Right lobe of liver (tissue), 6 donors: ENCODE results near the gene DCAF15. TPM values are rescaled to one million over a fixed set of nuclear protein-coding genes. Genes with fewer than 3 reads are reported as not detected.

Experiments
- ATAC-seq, 4 donors: fragments of 200-7000 bp; cut with Tn5 transposase; one replicate each; pipeline ENCODE4 v1.9.1; 2020; ENCODE audit warnings: mild to moderate bottlenecking in 4 of 4, moderate library complexity in 4 of 4
- DNase-seq, 3 donors: peaks; one replicate each; pipeline ENCODE4 v3.0.0-alpha.2; 2020
- H3K27ac ChIP-seq, 3 donors: fragments of 200-600 bp; one replicate each; pipeline ENCODE4 v1.8.0; 2022
- H3K27me3 ChIP-seq, 2 donors: fragments of 200-600 bp; one replicate each; pipeline ENCODE4 v1.8.0; 2022
- H3K36me3 ChIP-seq, 4 donors: fragments of 200-600 bp; sonication (generic) in 1 of 4; one replicate each; pipeline versions ENCODE4 v1.5.1 to v1.8.0; 2017 to 2022; ENCODE audit warnings: control low read depth in 1 of 4
- H3K4me1 ChIP-seq, 4 donors: fragments of 200-600 bp; sonication (generic) in 1 of 4; one replicate each; pipeline versions ENCODE4 v1.5.1 to v1.8.0; 2017 to 2022; ENCODE audit warnings: control low read depth in 1 of 4
- H3K4me3 ChIP-seq, 3 donors: fragments of 200-600 bp; one replicate each; pipeline ENCODE4 v1.8.0; 2022
- H3K9me3 ChIP-seq, 4 donors: fragments of 200-600 bp; sonication (generic) in 1 of 4; one replicate each; pipeline versions ENCODE4 v1.5.1 to v1.8.0; 2017 to 2022; ENCODE audit warnings: control low read depth in 1 of 4
- CTCF ChIP-seq, 4 donors: fragments of 200-600 bp in 3 of 4; fragments of 450-650 bp in 1 of 4; IDR thresholded peaks; one replicate each; pipeline versions ENCODE4 v1.5.1 to v1.8.0; 2016 to 2022; ENCODE audit warnings: antibody characterized with exemption in 4 of 4, mild to moderate bottlenecking in 2 of 4
- POLR2A ChIP-seq: fragments of 450-650 bp; IDR thresholded peaks from one replicate; pipeline ENCODE4 v1.6.1; 2017; ENCODE audit warnings: antibody characterized with exemption, mild to moderate bottlenecking
- WGBS: methylation state at CpG from one replicate; pipeline ENCODE4 v1.1.6; 2018; ENCODE audit warnings: low coverage, low lambda C conversion rate; ENCODE audit not compliant: insufficient coverage; ENCODE audit errors: missing lambda C conversion rate; 5-methylcytosine and 5-hydroxymethylcytosine counted together
- intact Hi-C, 2 donors: fragments of 100-400 bp; cut with DNase I; formaldehyde crosslinking; loops; one replicate each; pipeline versions ENCODE4 v1.11.2 to v1.14.1; 2022
- total RNA-seq, 6 experiments: library from RNA; depleted of rRNA in 2 of 6; stranded (reverse); fragments of >200 nt in 2 of 6; fragmentation: NEBNext Ultra II Directional in 3 of 6; extraction: Animal tissue kit (Norgen Biotek cat#: 25700) in 3 of 6; gene quantifications; one replicate each; pipeline versions ENCODE4 v1.1.0 to v1.2.4, GENCODE V29; 2016 to 2023
- donor health status: DM: no; HTN: yes; CAD: no.
- donor health status: DM: no; HTN: no; CAD: no.
- donor health status: DM: no; HTN: no; CAD: no.
- donor health status: DM: no; HTN: yes; CAD: no.
- donor health status: DM: no; HTN: yes; CAD: no.

Gene DCAF15
- total RNA-seq, 6 experiments from 2014 or later, result 5.6 to 8.7 (median 7.7) TPM

GRCh38 chr19:13913352-13913751, 39.0 kb upstream of the DCAF15 start:
- TF ChIP-seq POLR2A (no peak), CTCF (IDR thresholded peaks at IDR 0.05) (no peak)
- H3K27ac ChIP-seq, result no peak overlapping the region
- H3K4me3 ChIP-seq, result no peak overlapping the region

GRCh38 chr19:13914777-13915176, 37.5 kb upstream of the DCAF15 start:
- ATAC-seq (peak in 2 of 4 donors; percentile 31 to 50), DNase-seq (no peak)
- H3K27ac ChIP-seq, result peak overlapping the region in 1 of 3 donors; percentile 34
- H3K9me3 ChIP-seq, result no peaks in the 10 kb centered on the region
- intact Hi-C loops, result no loop called here
- H3K36me3 ChIP-seq, result peaks cover 0 to 23% (median 4%) of the 10 kb centered on the region in 4 donors
- WGBS, result 42% methylated on average over 3 of the region's 3 CpGs
- H3K4me1 ChIP-seq, result peaks cover 0 to 36% (median 0%) of the 10 kb centered on the region in 4 donors
- H3K4me3 ChIP-seq, result no peak overlapping the region
- TF ChIP-seq POLR2A, result no peak
- no peak for TF ChIP-seq CTCF (IDR thresholded peaks at IDR 0.05)
- H3K27me3 ChIP-seq, result no peaks in the 10 kb centered on the region

More at GRCh38 chr19:13913352-13913751, 39.0 kb upstream of the DCAF15 start:
- H3K9me3 ChIP-seq, result no peaks in the 10 kb centered on the region
- H3K4me1 ChIP-seq, result peaks cover 0 to 36% (median 0%) of the 10 kb centered on the region in 4 donors
- DNase-seq (no peak), ATAC-seq (no peak)
- no peaks in the 10 kb centered on the region for H3K27me3 ChIP-seq
- intact Hi-C loops, result no loop called here
- H3K36me3 ChIP-seq, result peaks cover 0 to 16% (median 0%) of the 10 kb centered on the region in 4 donors
- 100% methylated on average over 1 of the region's 17 CpGs for WGBS

- no peaks in the 10 kb centered on the region for H3K9me3 ChIP-seq
- no peaks in the 10 kb centered on the region for H3K27me3 ChIP-seq
- DNase-seq (peak; percentile 88 to 94 (median 91)), ATAC-seq (peak; percentile 87 to 97 (median 93))
- no peak overlapping the region for H3K4me3 ChIP-seq
- peaks cover 0 to 34% (median 16%) of the 10 kb centered on the region in 4 donors for H3K36me3 ChIP-seq
- intact Hi-C loops, result no loop called here
- peak overlapping the region in 2 of 3 donors; percentile 24 to 52 for H3K27ac ChIP-seq
- H3K4me1 ChIP-seq, result peaks cover 0 to 24% (median 0%) of the 10 kb centered on the region in 4 donors
- WGBS, result 47% methylated on average over 3 of the region's 14 CpGs
- no peak for TF ChIP-seq POLR2A
- no peak for TF ChIP-seq CTCF (IDR thresholded peaks at IDR 0.05)
These were observed 34.4 kb upstream of the DCAF15 start for GRCh38 chr19:13917888-13918406.

GRCh38 chr19:13918726-13919411, 33.4 kb upstream of the DCAF15 start:
- DNase-seq (no peak), ATAC-seq (peak in 1 of 4 donors; percentile 4)
- intact Hi-C loops, result no loop called here
- no peak overlapping the region for H3K27ac ChIP-seq
- TF ChIP-seq POLR2A (no peak), CTCF (IDR thresholded peaks at IDR 0.05) (no peak)
- no peak overlapping the region for H3K4me3 ChIP-seq
- H3K36me3 ChIP-seq, result peaks cover 0 to 37% (median 21%) of the 10 kb centered on the region in 4 donors
- H3K9me3 ChIP-seq, result no peaks in the 10 kb centered on the region
- 99% methylated on average over 14 of the region's 34 CpGs for WGBS
- peaks cover 0 to 24% (median 0%) of the 10 kb centered on the region in 4 donors for H3K4me1 ChIP-seq
- H3K27me3 ChIP-seq, result no peaks in the 10 kb centered on the region
